HL-60 (cell line): Measurements from ENCODE around the gene WNT4.

ENCODE experiments used
- DNase-seq, 2 experiments: peaks; one replicate each; pipeline ENCODE4 v3.0.0-alpha.2; 2010 to 2020; ENCODE audit warnings: low read depth in 1 of 2, low spot score in 1 of 2
- H3K27ac ChIP-seq: fragments of 250-450 bp; sonication (Bioruptor Pico); replicated peaks from 2 replicates; pipeline ENCODE4 v1.5.1; 2020; ENCODE audit warnings: mild to moderate bottlenecking, moderate library complexity
- H3K27me3 ChIP-seq: fragments of 250-450 bp; sonication (Bioruptor Pico); 2 replicates; pipeline ENCODE4 v1.5.1; 2021; ENCODE audit warnings: mild to moderate bottlenecking, moderate library complexity; ENCODE audit not compliant: insufficient read depth, poor library complexity, severe bottlenecking
- H3K4me3 ChIP-seq: replicated peaks from 2 replicates; pipeline ENCODE4 v1.5.1; 2011; ENCODE audit warnings: mild to moderate bottlenecking, control low read depth, low read length; ENCODE audit not compliant: insufficient read depth
- CTCF ChIP-seq: IDR thresholded peaks from one replicate; pipeline ENCODE4 v1.5.1; 2011; ENCODE audit warnings: low read length, control low read depth, inconsistent platforms; ENCODE audit not compliant: insufficient read depth
- GABPA ChIP-seq: IDR thresholded peaks from 2 replicates; pipeline ENCODE4 v1.6.1; 2012; ENCODE audit warnings: low read depth
- POLR2AphosphoS5 ChIP-seq: IDR thresholded peaks from 2 replicates; pipeline ENCODE4 v1.6.1; 2012; ENCODE audit warnings: low read depth
- REST ChIP-seq: IDR thresholded peaks from 2 replicates; pipeline ENCODE4 v1.6.1; 2012; ENCODE audit warnings: low read depth; ENCODE audit not compliant: insufficient replicate concordance
- SPI1 ChIP-seq: IDR thresholded peaks from 2 replicates; pipeline ENCODE4 v1.6.1; 2012; ENCODE audit warnings: low read depth, mild to moderate bottlenecking, borderline replicate concordance
- long read RNA-seq: library from polyadenylated mRNA; unstranded; transcript quantifications from one replicate; pipeline ENCODE4 v2.0.0, GENCODE V29; 2020

WNT4 gene
- long read RNA-seq: 0 reads

GRCh38 chr1:22143065-22144033 is at the start of gene WNT4:
Gene WNT4 (minus strand): TSS chr1:22143097. CDS start chr1:22142922, 175 bp downstream.
- Histone ChIP-seq H3K27me3 (peaks cover 52% of the 10 kb centered on the region), H3K4me3 (no peak within 1 kb of the TSS), H3K27ac (no peak within 1 kb of the TSS)
- no peak for DNase-seq
- no peak for TF ChIP-seq GABPA
- no peak for TF ChIP-seq POLR2AphosphoS5
- no peak for TF ChIP-seq REST
- TF ChIP-seq SPI1: no peak
- TF ChIP-seq CTCF: no peak

GRCh38 chr1:22190731-22191130 is 47.8 kb upstream of the WNT4 start:
- no peak overlapping the region for H3K27ac ChIP-seq
- no peak for DNase-seq
- TF ChIP-seq REST: no peak
- TF ChIP-seq CTCF: no peak
- TF ChIP-seq POLR2AphosphoS5: no peak
- no peak for TF ChIP-seq SPI1
- TF ChIP-seq GABPA: no peak
- no peak overlapping the region for H3K4me3 ChIP-seq
- no peaks in the 10 kb centered on the region for H3K27me3 ChIP-seq

GRCh38 chr1:22190251-22190650 is 47.4 kb upstream of the WNT4 start:
- Histone ChIP-seq H3K27me3 (no peaks in the 10 kb centered on the region), H3K27ac (no peak overlapping the region), H3K4me3 (no peak overlapping the region)
- DNase-seq: no peak
- no peak for TF ChIP-seq CTCF
- no peak for TF ChIP-seq GABPA
- no peak for TF ChIP-seq POLR2AphosphoS5
- TF ChIP-seq SPI1: no peak
